COLO668 (cell line): ENCODE data around the gene LANCL2.
"Not testable (repeated sequence)": the region's sequence is repeated elsewhere in the genome, so short reads cannot be mapped to it uniquely, and the experiment has no call there.

ENCODE experiments used
- DNase-seq: peaks from one replicate; lab custom pipeline; 2025; ENCODE audit not compliant: unreplicated experiment; lab: John Stamatoyannopoulos, UW

LANCL2 gene

GRCh38 chr7:55469271-55469681 is 104.1 kb downstream of the LANCL2 start:
- no peak for DNase-seq

- DNase-seq, result no peak
These were observed 104.6 kb downstream of the LANCL2 start for GRCh38 chr7:55469721-55470120.

GRCh38 chr7:55470261-55470660 is 105.1 kb downstream of the LANCL2 start:
- DNase-seq, result no peak

GRCh38 chr7:55471594-55471993 is 106.5 kb downstream of the LANCL2 start:
- not testable (repeated sequence) for DNase-seq

GRCh38 chr7:55472406-55472805 is 107.3 kb downstream of the LANCL2 start:
- not testable (repeated sequence) for DNase-seq

GRCh38 chr7:55472928-55473725 is 108.0 kb downstream of the LANCL2 start:
- no peak for DNase-seq

GRCh38 chr7:55473932-55474331 is 108.8 kb downstream of the LANCL2 start:
- DNase-seq, result no peak

- DNase-seq, result no peak
These were observed 110.1 kb downstream of the LANCL2 start for GRCh38 chr7:55474944-55475854.

GRCh38 chr7:55475855-55476803 is 111.0 kb downstream of the LANCL2 start:
- no peak for DNase-seq

GRCh38 chr7:55476852-55477780 is 112.0 kb downstream of the LANCL2 start:
- DNase-seq, result no peak

GRCh38 chr7:55477781-55478374 is 112.7 kb downstream of the LANCL2 start:
- DNase-seq, result no peak

- DNase-seq, result no peak
These were observed 113.6 kb downstream of the LANCL2 start for GRCh38 chr7:55478700-55479099.

GRCh38 chr7:55481155-55481554 is 116.0 kb downstream of the LANCL2 start:
- DNase-seq, result no peak

- no peak for DNase-seq
These were observed 117.9 kb downstream of the LANCL2 start for GRCh38 chr7:55483046-55483445.
